SK-N-SH (cell line): ENCODE measurements around the gene FOXP1. TPM values are rescaled to one million over a fixed set of nuclear protein-coding genes. Genes with fewer than 3 reads are reported as not detected.

ENCODE experiments used
- CTCF ChIA-PET: fragments of 300-600, 350-600 bp; formaldehyde crosslinking; extraction: SDS; loops from one replicate; lab custom pipeline; 2021; lab: Yijun Ruan, JAX
- POLR2A ChIA-PET: fragments of 350-600 bp; sonication (Branson Sonifier 250); formaldehyde crosslinking; extraction: SDS; loops from one replicate; lab custom pipeline; 2020; ENCODE audit warnings: antibody characterized with exemption, inconsistent platforms; lab: Yijun Ruan, JAX
- DNase-seq: peaks from one replicate; pipeline ENCODE4 v3.0.0; 2012
- H2AFZ ChIP-seq: fragments of 200-600 bp; sonication (generic); 2 replicates; pipeline ENCODE4 v1.8.1; 2016; ENCODE audit warnings: antibody characterized with exemption, mild to moderate bottlenecking, low read depth
- H3F3A ChIP-seq: fragments of 200-600 bp; sonication (generic); replicated peaks from 2 replicates; pipeline ENCODE3; 2016; ENCODE audit warnings: antibody characterized with exemption, mild to moderate bottlenecking; ENCODE audit not compliant: insufficient read depth
- H3K27ac ChIP-seq, 2 experiments: fragments of 200-500 bp in 1 of 2; fragments of 200-600 bp in 1 of 2; sonication (Bioruptor generic) in 1 of 2; sonication (generic), shearing (Covaris generic) in 1 of 2; 2 replicates each; pipeline versions ENCODE4 v1.5.1 to v1.6.1; 2014 to 2016; ENCODE audit warnings: low read depth in 2 of 2, inconsistent platforms in 1 of 2, low read length in 1 of 2, mild to moderate bottlenecking in 1 of 2, mixed read lengths in 1 of 2
- H3K27me3 ChIP-seq: fragments of 200-600 bp; sonication (generic), shearing (Covaris generic); 2 replicates; pipeline ENCODE4 v1.6.1; 2016; ENCODE audit warnings: mixed run types; ENCODE audit not compliant: insufficient read depth
- H3K36me3 ChIP-seq, 2 experiments: fragments of 200-500 bp in 1 of 2; fragments of 200-600 bp in 1 of 2; sonication (Bioruptor generic) in 1 of 2; sonication (generic) in 1 of 2; replicated peaks in 1 of 2; 2 replicates each; pipeline versions ENCODE3 to v1.5.1; 2014 to 2016; ENCODE audit warnings: low read length in 1 of 2, mild to moderate bottlenecking in 1 of 2; ENCODE audit not compliant: insufficient read depth in 2 of 2, control insufficient read depth in 1 of 2
- H3K4me1 ChIP-seq, 2 experiments: fragments of 200-500 bp in 1 of 2; fragments of 200-600 bp in 1 of 2; sonication (Bioruptor generic) in 1 of 2; sonication (generic), shearing (Covaris generic) in 1 of 2; 2 replicates each; pipeline versions ENCODE4 v1.5.1 to v1.6.1; 2014 to 2016; ENCODE audit warnings: low read depth in 1 of 2, low read length in 1 of 2, mixed run types in 1 of 2; ENCODE audit not compliant: insufficient read depth in 2 of 2, control insufficient read depth in 1 of 2
- H3K4me2 ChIP-seq: fragments of 200-600 bp; sonication (generic), shearing (Covaris generic); 2 replicates; pipeline ENCODE4 v1.6.1; 2017; ENCODE audit warnings: mixed run types
- H3K4me3 ChIP-seq, 2 experiments: fragments of 200-500 bp in 1 of 2; fragments of 200-600 bp in 1 of 2; sonication (Bioruptor generic) in 1 of 2; sonication (generic), shearing (Covaris generic) in 1 of 2; 2 replicates each; pipeline versions ENCODE4 v1.5.1 to v1.8.1; 2014 to 2016; ENCODE audit warnings: low read depth in 2 of 2, inconsistent platforms in 1 of 2, low read length in 1 of 2, mild to moderate bottlenecking in 1 of 2, mixed read lengths in 1 of 2, moderate library complexity in 1 of 2
- H3K79me2 ChIP-seq: fragments of 200-600 bp; sonication (generic); 2 replicates; pipeline ENCODE4 v1.8.1; 2017; ENCODE audit warnings: mild to moderate bottlenecking; ENCODE audit not compliant: insufficient read depth
- H3K9ac ChIP-seq: fragments of 200-600 bp; sonication (generic); 2 replicates; pipeline ENCODE4 v1.6.1; 2017; ENCODE audit warnings: mixed run types
- H3K9me2 ChIP-seq: fragments of 200-600 bp; sonication (generic); 2 replicates; pipeline ENCODE4 v1.6.1; 2017; ENCODE audit warnings: mixed run types
- H3K9me3 ChIP-seq: fragments of 200-600 bp; sonication (generic); 2 replicates; pipeline ENCODE4 v1.6.1; 2017; ENCODE audit warnings: mixed run types, mild to moderate bottlenecking, moderate library complexity
- H4K20me1 ChIP-seq: fragments of 200-600 bp; sonication (generic); 2 replicates; pipeline ENCODE4 v1.6.1; 2017; ENCODE audit warnings: mild to moderate bottlenecking, mixed run types; ENCODE audit not compliant: insufficient read depth
- CHD2 ChIP-seq: fragments of 150-350 bp; IDR thresholded peaks from 2 replicates; pipeline ENCODE4 v1.6.1; 2018; ENCODE audit warnings: low read length; ENCODE audit not compliant: partially characterized antibody
- GABPA ChIP-seq: IDR thresholded peaks from 2 replicates; pipeline ENCODE4 v1.4.0; 2012; ENCODE audit warnings: low read depth, mild to moderate bottlenecking
- JUND ChIP-seq: IDR thresholded peaks from 2 replicates; pipeline ENCODE4 v1.4.0; 2012
- PBX3 ChIP-seq: IDR thresholded peaks from 2 replicates; pipeline ENCODE4; 2012
- POLR2AphosphoS5 ChIP-seq: IDR thresholded peaks from 2 replicates; pipeline ENCODE4 v1.6.1; 2012; ENCODE audit warnings: low read depth, low read length
- REST ChIP-seq: IDR thresholded peaks from 2 replicates; pipeline ENCODE4 v1.6.1; 2012; ENCODE audit warnings: mild to moderate bottlenecking, low read depth, low read length, moderate library complexity
- TAF1 ChIP-seq: IDR thresholded peaks from 2 replicates; pipeline ENCODE4 v1.6.1; 2012; ENCODE audit warnings: low read depth, mild to moderate bottlenecking, low read length, moderate library complexity, borderline replicate concordance
- TCF12 ChIP-seq: IDR thresholded peaks from 2 replicates; pipeline ENCODE4 v1.4.0; 2012
- USF1 ChIP-seq: IDR thresholded peaks from 2 replicates; pipeline ENCODE4 v1.4.0; 2012; ENCODE audit warnings: low read depth, borderline replicate concordance
- WGBS: methylation state at CpG from one replicate; pipeline ENCODE4 v1.1.6; 2017; ENCODE audit warnings: low lambda C conversion rate; 5-methylcytosine and 5-hydroxymethylcytosine counted together
- polyA plus RNA-seq, 3 experiments: library from polyadenylated mRNA; depleted of rRNA; stranded (reverse); fragments of >200 nt; gene quantifications; 2 replicates each; pipeline ENCODE4 v1.2.3, GENCODE V29; 2012

FOXP1 gene
- polyA plus RNA-seq, 1 of the 3 experiments (the other 2 are of a cell fraction) = 8.8 TPM

GRCh38 chr3:71011565-71012287, 571.8 kb downstream of the FOXP1 start (continued):
- TF ChIP-seq REST (no peak), TAF1 (no peak)

GRCh38 chr3:71010726-71011455, 572.6 kb downstream of the FOXP1 start:
- H4K20me1 ChIP-seq = no peaks in the 10 kb centered on the region
- H3K27me3 ChIP-seq = no peaks in the 10 kb centered on the region
- peaks cover 23% of the 10 kb centered on the region for H3F3A ChIP-seq
- DNase-seq = no peak
- H3K9me2 ChIP-seq = no peaks in the 10 kb centered on the region
- H3K9me3 ChIP-seq = no peaks in the 10 kb centered on the region
- no peak overlapping the region for H3K4me2 ChIP-seq
- 93% methylated on average over 3 of the region's 3 CpGs for WGBS
- H2AFZ ChIP-seq = no peak overlapping the region
- POLR2A ChIA-PET = no interaction called here
- H3K9ac ChIP-seq = no peak overlapping the region
- peak; percentile 28; the same call in 1 of the 2 replicates for TF ChIP-seq USF1
- no peak for TF ChIP-seq PBX3
- no peak for TF ChIP-seq CHD2
- no peak for TF ChIP-seq TCF12
- TF ChIP-seq POLR2AphosphoS5 = no peak
- TF ChIP-seq JUND = no peak
- no peak for TF ChIP-seq GABPA
- H3K79me2 ChIP-seq = peaks cover 98% of the 10 kb centered on the region
- no peak overlapping the region for H3K4me3 ChIP-seq
- H3K27ac ChIP-seq = peak overlapping the region in 1 of 2 experiments; percentile 17; a peak in 1 of 4 replicates
- H3K4me1 ChIP-seq = no peaks in the 10 kb centered on the region; a peak in 1 of 4 replicates
- H3K36me3 ChIP-seq = peaks cover 4 to 42% of the 10 kb centered on the region in 2 experiments
- CTCF ChIA-PET = no interaction called here
